Measurements from ENCODE around the gene UTP14A.

UTP14A gene

GRCh38 chrX:129958814-129959492 lies 53.0 kb downstream of the UTP14A start:
- TF ChIP-seq, protein P1, sequence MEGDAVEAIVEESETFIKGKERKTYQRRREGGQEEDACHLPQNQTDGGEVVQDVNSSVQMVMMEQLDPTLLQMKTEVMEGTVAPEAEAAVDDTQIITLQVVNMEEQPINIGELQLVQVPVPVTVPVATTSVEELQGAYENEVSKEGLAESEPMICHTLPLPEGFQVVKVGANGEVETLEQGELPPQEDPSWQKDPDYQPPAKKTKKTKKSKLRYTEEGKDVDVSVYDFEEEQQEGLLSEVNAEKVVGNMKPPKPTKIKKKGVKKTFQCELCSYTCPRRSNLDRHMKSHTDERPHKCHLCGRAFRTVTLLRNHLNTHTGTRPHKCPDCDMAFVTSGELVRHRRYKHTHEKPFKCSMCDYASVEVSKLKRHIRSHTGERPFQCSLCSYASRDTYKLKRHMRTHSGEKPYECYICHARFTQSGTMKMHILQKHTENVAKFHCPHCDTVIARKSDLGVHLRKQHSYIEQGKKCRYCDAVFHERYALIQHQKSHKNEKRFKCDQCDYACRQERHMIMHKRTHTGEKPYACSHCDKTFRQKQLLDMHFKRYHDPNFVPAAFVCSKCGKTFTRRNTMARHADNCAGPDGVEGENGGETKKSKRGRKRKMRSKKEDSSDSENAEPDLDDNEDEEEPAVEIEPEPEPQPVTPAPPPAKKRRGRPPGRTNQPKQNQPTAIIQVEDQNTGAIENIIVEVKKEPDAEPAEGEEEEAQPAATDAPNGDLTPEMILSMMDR (IDR thresholded peaks at IDR 0.05): no peak
- TF ChIP-seq ZFX (IDR thresholded peaks at IDR 0.05; ENCODE audit: borderline replicate concordance): no peak
- H3K27ac ChIP-seq: no peak overlapping the region

DNA sequence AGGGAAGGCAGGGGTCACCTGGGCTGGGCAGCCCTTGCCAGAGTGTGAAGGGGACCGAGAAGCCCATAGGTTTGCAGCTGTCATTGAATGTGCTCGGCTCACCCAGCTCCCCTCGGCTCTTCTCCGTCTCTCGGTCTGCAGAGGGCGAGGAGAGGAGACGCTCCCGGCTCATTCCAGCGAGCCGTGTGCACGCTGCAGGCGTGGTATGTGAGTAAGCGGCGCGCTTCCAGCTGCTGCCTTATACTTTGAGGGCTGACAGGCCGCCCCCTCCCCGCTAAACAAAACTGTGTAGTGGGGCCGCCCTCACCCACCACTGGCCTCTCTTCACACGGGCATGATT lies 53.5 kb downstream of the UTP14A start:
- no peak overlapping the region for H3K27ac ChIP-seq
- no peak for TF ChIP-seq ZFX (IDR thresholded peaks at IDR 0.05; ENCODE audit: borderline replicate concordance)
- TF ChIP-seq, protein P1 (IDR thresholded peaks at IDR 0.05): no peak

- peak overlapping the region; percentile 66 for H3K27ac ChIP-seq
- no peak for TF ChIP-seq ZFX (IDR thresholded peaks at IDR 0.05; ENCODE audit: borderline replicate concordance)
- TF ChIP-seq, protein P1 (IDR thresholded peaks at IDR 0.05): no peak
Observed at GRCh38 chrX:129961180-129962083, 55.5 kb downstream of the UTP14A start.

DNA sequence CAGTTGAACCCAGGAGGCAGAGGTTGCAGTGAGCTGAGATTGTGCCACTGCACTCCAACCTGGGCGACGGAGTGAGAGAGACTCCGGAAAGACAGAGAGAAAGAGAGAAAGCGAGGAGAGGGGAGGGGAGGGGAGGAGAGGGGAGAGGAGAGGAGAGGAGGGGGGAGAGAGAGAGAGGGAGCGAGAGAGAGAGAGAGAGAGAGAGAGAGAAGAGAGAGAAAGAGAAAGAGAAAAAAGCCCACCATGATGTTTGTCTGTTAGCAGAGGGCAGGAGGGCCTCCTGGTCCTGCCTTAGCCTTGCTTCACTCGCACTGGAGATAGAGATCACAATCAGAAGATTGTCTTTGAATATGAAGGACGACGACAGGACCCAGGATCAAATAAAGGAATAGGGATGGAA lies 57.8 kb downstream of the UTP14A start:
- TF ChIP-seq, protein P1 (IDR thresholded peaks at IDR 0.05): no peak
- TF ChIP-seq ZFX (IDR thresholded peaks at IDR 0.05; ENCODE audit: borderline replicate concordance): no peak
- H3K27ac ChIP-seq: no peak overlapping the region

GRCh38 chrX:129965166-129965565 lies 59.2 kb downstream of the UTP14A start:
- TF ChIP-seq ZFX (IDR thresholded peaks at IDR 0.05; ENCODE audit: borderline replicate concordance): no peak
- TF ChIP-seq, protein P1 (IDR thresholded peaks at IDR 0.05): no peak
- H3K27ac ChIP-seq: no peak overlapping the region

DNA sequence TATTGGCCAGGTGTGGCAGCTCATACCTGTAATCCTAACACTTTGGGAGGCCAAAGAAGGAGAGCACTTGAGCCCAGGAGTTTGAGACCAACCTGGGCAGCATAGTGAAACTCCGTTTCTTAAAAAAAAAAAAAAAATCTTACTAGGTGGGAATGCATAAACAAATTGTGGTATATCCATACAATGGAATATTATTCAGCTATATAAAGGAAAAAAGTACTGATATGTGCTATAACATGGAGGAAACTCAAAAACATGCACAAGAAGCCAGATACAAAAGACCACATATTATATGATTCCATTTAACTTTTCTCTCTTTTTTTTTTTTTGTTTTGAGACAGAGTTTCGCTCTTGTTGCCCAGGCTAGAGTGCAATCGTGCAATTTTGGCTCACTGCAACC lies 63.0 kb downstream of the UTP14A start:
- no peak overlapping the region for H3K27ac ChIP-seq
- TF ChIP-seq ZFX (IDR thresholded peaks at IDR 0.05; ENCODE audit: borderline replicate concordance): no peak
- TF ChIP-seq, protein P1 (IDR thresholded peaks at IDR 0.05): no peak

GRCh38 chrX:129976441-129976840 lies 70.5 kb downstream of the UTP14A start:
- H3K27ac ChIP-seq: no peak overlapping the region
- TF ChIP-seq, protein P1 (IDR thresholded peaks at IDR 0.05): no peak
- TF ChIP-seq ZFX (IDR thresholded peaks at IDR 0.05; ENCODE audit: borderline replicate concordance): no peak

Data from 22Rv1 (cell line).